ENCODE data around the gene SCPEP1.

The SCPEP1 gene

DNA sequence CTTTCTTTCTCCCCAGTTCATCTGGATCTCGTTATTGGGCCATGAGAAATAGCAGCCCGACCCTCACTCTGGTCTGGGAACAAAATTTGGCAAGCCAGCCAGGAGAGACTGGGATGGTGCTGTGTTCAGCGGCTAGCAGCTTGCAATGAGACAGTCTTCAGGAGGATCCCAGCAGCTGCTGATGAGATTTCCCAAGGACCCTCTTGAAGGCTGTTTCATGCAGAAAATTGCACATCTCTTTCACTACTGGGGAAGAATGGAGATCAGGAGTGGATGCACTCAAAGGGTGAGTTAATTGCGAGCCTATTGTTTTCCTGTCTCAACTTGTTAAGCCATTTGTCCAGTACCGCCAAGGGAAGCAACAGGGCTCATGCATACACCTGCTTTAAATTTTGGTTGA lies 11.6 kb upstream of the SCPEP1 start:
- Histone ChIP-seq H3K36me3 (ENCODE audit: low read depth) (no peaks in the 10 kb centered on the region), H3K4me1 (ENCODE audit: insufficient read depth, poor library complexity, severe bottlenecking) (no peaks in the 10 kb centered on the region), H3K4me3 (ENCODE audit: severe bottlenecking) (no peak overlapping the region), H3K27me3 (ENCODE audit: insufficient read depth, poor library complexity, severe bottlenecking) (no peaks in the 10 kb centered on the region), H3K9me3 (ENCODE audit: severe bottlenecking) (no peaks in the 10 kb centered on the region), H3K27ac (ENCODE audit: poor library complexity, severe bottlenecking) (no peak overlapping the region)
- ATAC-seq (ENCODE audit: low read depth) (peak; percentile 12; the same call in 1 of the 3 replicates), DNase-seq (ENCODE audit: low spot score) (no peak)
- TF ChIP-seq, protein P1, sequence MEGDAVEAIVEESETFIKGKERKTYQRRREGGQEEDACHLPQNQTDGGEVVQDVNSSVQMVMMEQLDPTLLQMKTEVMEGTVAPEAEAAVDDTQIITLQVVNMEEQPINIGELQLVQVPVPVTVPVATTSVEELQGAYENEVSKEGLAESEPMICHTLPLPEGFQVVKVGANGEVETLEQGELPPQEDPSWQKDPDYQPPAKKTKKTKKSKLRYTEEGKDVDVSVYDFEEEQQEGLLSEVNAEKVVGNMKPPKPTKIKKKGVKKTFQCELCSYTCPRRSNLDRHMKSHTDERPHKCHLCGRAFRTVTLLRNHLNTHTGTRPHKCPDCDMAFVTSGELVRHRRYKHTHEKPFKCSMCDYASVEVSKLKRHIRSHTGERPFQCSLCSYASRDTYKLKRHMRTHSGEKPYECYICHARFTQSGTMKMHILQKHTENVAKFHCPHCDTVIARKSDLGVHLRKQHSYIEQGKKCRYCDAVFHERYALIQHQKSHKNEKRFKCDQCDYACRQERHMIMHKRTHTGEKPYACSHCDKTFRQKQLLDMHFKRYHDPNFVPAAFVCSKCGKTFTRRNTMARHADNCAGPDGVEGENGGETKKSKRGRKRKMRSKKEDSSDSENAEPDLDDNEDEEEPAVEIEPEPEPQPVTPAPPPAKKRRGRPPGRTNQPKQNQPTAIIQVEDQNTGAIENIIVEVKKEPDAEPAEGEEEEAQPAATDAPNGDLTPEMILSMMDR (IDR thresholded peaks at IDR 0.05; ENCODE audit: poor library complexity, severe bottlenecking) = no peak

- no peaks in the 10 kb centered on the region for H3K36me3 ChIP-seq (ENCODE audit: low read depth)
- ATAC-seq (ENCODE audit: low read depth) = no peak
- no peaks in the 10 kb centered on the region for H3K27me3 ChIP-seq (ENCODE audit: insufficient read depth, poor library complexity, severe bottlenecking)
- peaks cover 9% of the 10 kb centered on the region for H3K4me1 ChIP-seq (ENCODE audit: insufficient read depth, poor library complexity, severe bottlenecking)
- TF ChIP-seq, protein P1 (IDR thresholded peaks at IDR 0.05; ENCODE audit: poor library complexity, severe bottlenecking) = no peak
- no peak overlapping the region for H3K27ac ChIP-seq (ENCODE audit: poor library complexity, severe bottlenecking)
- no peak overlapping the region for H3K4me3 ChIP-seq (ENCODE audit: severe bottlenecking)
- H3K9me3 ChIP-seq (ENCODE audit: severe bottlenecking) = no peaks in the 10 kb centered on the region
- no peak for DNase-seq (ENCODE audit: low spot score)
Measured at GRCh38 chr17:56970974-56971373, 7.0 kb upstream of the SCPEP1 start.

GRCh38 chr17:56972111-56972730 lies 5.7 kb upstream of the SCPEP1 start:
- TF ChIP-seq, protein P1 (IDR thresholded peaks at IDR 0.05; ENCODE audit: poor library complexity, severe bottlenecking) = no peak
- no peak overlapping the region for H3K27ac ChIP-seq (ENCODE audit: poor library complexity, severe bottlenecking)
- H3K27me3 ChIP-seq (ENCODE audit: insufficient read depth, poor library complexity, severe bottlenecking) = no peaks in the 10 kb centered on the region
- H3K4me3 ChIP-seq (ENCODE audit: severe bottlenecking) = no peak overlapping the region
- no peak for ATAC-seq (ENCODE audit: low read depth)
- no peak for DNase-seq (ENCODE audit: low spot score)
- no peaks in the 10 kb centered on the region for H3K9me3 ChIP-seq (ENCODE audit: severe bottlenecking)
- peaks cover 9% of the 10 kb centered on the region for H3K4me1 ChIP-seq (ENCODE audit: insufficient read depth, poor library complexity, severe bottlenecking)
- H3K36me3 ChIP-seq (ENCODE audit: low read depth) = no peaks in the 10 kb centered on the region

DNA sequence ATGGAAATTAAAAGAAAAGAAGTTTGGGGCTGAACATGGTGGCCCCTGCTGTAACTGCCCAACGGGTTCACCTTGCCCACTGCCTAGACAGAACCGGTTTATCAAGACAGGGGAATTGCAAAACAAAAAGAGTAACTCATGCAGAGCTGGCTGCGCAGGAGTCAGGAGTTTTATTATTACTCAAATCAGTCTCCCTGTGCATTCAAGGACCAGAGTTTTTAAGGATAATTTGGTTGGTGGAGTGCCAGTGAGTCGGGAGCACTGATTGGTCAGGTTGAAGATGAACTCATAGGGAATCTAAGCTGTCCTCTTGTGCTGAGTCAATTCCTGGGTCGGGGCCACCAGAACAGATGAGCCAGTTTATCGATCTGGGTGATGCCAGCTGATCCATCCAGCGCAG lies 4.4 kb upstream of the SCPEP1 start:
- H3K27me3 ChIP-seq (ENCODE audit: insufficient read depth, poor library complexity, severe bottlenecking) = no peaks in the 10 kb centered on the region
- H3K9me3 ChIP-seq (ENCODE audit: severe bottlenecking) = no peaks in the 10 kb centered on the region
- H3K4me1 ChIP-seq (ENCODE audit: insufficient read depth, poor library complexity, severe bottlenecking) = peaks cover 9% of the 10 kb centered on the region
- no peaks in the 10 kb centered on the region for H3K36me3 ChIP-seq (ENCODE audit: low read depth)
- no peak overlapping the region for H3K27ac ChIP-seq (ENCODE audit: poor library complexity, severe bottlenecking)
- ATAC-seq (ENCODE audit: low read depth) (peak; percentile 65), DNase-seq (ENCODE audit: low spot score) (no peak)
- H3K4me3 ChIP-seq (ENCODE audit: severe bottlenecking) = no peak overlapping the region
- TF ChIP-seq, protein P1 (IDR thresholded peaks at IDR 0.05; ENCODE audit: poor library complexity, severe bottlenecking) = no peak

- Histone ChIP-seq H3K36me3 (ENCODE audit: low read depth) (no peaks in the 10 kb centered on the region), H3K27ac (ENCODE audit: poor library complexity, severe bottlenecking) (no peak overlapping the region), H3K27me3 (ENCODE audit: insufficient read depth, poor library complexity, severe bottlenecking) (no peaks in the 10 kb centered on the region), H3K9me3 (ENCODE audit: severe bottlenecking) (no peaks in the 10 kb centered on the region), H3K4me3 (ENCODE audit: severe bottlenecking) (no peak overlapping the region), H3K4me1 (ENCODE audit: insufficient read depth, poor library complexity, severe bottlenecking) (peaks cover 12% of the 10 kb centered on the region)
- no peak for DNase-seq (ENCODE audit: low spot score)
- no peak for ATAC-seq (ENCODE audit: low read depth)
- TF ChIP-seq, protein P1 (IDR thresholded peaks at IDR 0.05; ENCODE audit: poor library complexity, severe bottlenecking) = no peak
Measured at GRCh38 chr17:56974055-56974454, 3.9 kb upstream of the SCPEP1 start.
